ENCODE measurements around the gene TRIM27. TPM values are rescaled to one million over a fixed set of nuclear protein-coding genes. Genes with fewer than 3 reads are reported as not detected.
"Not testable (repeated sequence)": the region's sequence is repeated elsewhere in the genome, so short reads cannot be mapped to it uniquely, and the experiment has no call there.

The TRIM27 gene, protein sequence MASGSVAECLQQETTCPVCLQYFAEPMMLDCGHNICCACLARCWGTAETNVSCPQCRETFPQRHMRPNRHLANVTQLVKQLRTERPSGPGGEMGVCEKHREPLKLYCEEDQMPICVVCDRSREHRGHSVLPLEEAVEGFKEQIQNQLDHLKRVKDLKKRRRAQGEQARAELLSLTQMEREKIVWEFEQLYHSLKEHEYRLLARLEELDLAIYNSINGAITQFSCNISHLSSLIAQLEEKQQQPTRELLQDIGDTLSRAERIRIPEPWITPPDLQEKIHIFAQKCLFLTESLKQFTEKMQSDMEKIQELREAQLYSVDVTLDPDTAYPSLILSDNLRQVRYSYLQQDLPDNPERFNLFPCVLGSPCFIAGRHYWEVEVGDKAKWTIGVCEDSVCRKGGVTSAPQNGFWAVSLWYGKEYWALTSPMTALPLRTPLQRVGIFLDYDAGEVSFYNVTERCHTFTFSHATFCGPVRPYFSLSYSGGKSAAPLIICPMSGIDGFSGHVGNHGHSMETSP
- 64.1 and 64.7 TPM in 2 replicates for total RNA-seq

- intact Hi-C loops (cut with micrococcal nuclease): loop anchor here (1.0 to 5.0 kb wide), 9 partner anchors 17 to 1031 kb away; partner anchors contain the start of gene ZNF311
Measured at GRCh38 chr6:28923318-28924102, at the start of gene TRIM27. Gene TRIM27 (minus strand): TSS chr6:28923985. CDS start chr6:28923632, 353 bp downstream.

GRCh38 chr6:28970056-28970455 lies 46.3 kb upstream of the TRIM27 start:
- intact Hi-C loops (cut with micrococcal nuclease): not testable (repeated sequence)

- intact Hi-C loops (cut with micrococcal nuclease): no loop called here
Measured at GRCh38 chr6:28969129-28969528, 45.3 kb upstream of the TRIM27 start.

- intact Hi-C loops (cut with micrococcal nuclease): no loop called here
Measured at GRCh38 chr6:28968476-28968875, 44.7 kb upstream of the TRIM27 start.

GRCh38 chr6:28965706-28966105 lies 41.9 kb upstream of the TRIM27 start:
- intact Hi-C loops (cut with micrococcal nuclease): no loop called here

DNA sequence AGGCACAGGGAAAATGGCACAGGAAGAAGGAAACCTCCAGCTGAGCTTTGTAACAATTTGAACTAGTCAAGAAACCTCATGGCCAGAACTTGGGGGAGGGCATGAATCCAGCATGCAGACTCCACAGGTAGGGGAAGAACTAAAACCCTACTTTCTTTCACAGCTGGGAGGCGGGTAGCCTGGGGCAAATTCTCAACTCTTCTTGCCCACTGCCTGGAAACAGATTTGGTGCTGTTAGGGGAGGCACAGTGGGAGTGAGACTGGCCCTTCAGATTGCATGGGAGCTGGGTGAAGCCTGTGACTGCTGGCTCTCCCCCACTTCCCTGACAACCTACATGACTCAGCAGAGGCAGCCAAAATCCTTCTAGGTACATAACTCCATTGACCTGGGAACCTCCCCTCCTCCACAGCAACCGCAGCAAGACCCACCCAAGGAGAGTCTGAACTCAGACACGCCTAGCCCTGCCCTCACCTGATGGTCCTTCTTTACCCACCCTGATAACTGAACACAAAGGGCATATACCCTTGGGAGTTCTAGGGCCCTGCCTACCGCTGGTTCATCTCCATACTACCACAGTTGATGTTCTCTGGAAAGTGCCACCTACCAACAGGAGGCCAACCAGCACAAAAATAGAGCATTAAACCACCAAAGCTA lies 37.2 kb upstream of the TRIM27 start:
- intact Hi-C loops (cut with micrococcal nuclease): no loop called here

- intact Hi-C loops (cut with micrococcal nuclease): not testable (repeated sequence)
Measured at GRCh38 chr6:28958561-28959243, 34.9 kb upstream of the TRIM27 start.

- intact Hi-C loops (cut with micrococcal nuclease): not testable (repeated sequence)
Measured at GRCh38 chr6:28957795-28958314, 34.1 kb upstream of the TRIM27 start.

- intact Hi-C loops (cut with micrococcal nuclease): no loop called here
Measured at GRCh38 chr6:28956331-28956730, 32.5 kb upstream of the TRIM27 start.

GRCh38 chr6:28953585-28954258 lies 29.9 kb upstream of the TRIM27 start:
- intact Hi-C loops (cut with micrococcal nuclease): loop anchor here (1.0 kb wide), 3 partner anchors 12 to 63 kb away; no protein-coding TSS in a partner anchor

DNA sequence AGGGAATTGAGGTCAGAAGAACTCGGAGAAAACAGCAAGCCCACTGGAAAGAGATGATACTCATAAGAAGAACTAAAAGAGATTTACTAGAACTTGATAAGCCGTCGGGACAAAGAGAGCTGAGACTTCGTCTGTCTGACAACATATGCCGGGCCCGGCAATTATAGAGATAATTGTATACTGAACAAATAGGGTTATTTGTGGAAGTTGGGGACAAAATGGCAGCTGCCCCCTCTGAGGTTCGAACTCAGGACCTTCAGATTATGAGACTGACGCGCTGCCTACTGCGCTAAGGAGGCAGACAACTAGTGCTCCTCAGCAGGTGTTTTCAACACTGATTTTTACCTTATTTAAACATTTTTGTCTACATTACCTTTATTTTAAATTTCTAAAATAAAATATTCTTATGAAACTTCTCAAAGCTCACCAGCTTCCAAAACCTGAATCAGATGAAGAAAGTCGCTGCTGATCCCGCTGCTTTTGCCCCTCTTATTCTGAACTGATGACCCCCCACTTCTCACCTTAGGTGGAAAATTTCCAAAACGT lies 29.3 kb upstream of the TRIM27 start:
- intact Hi-C loops (cut with micrococcal nuclease): loop anchor here (1.0 kb wide), 3 partner anchors 12 to 63 kb away; no protein-coding TSS in a partner anchor

DNA sequence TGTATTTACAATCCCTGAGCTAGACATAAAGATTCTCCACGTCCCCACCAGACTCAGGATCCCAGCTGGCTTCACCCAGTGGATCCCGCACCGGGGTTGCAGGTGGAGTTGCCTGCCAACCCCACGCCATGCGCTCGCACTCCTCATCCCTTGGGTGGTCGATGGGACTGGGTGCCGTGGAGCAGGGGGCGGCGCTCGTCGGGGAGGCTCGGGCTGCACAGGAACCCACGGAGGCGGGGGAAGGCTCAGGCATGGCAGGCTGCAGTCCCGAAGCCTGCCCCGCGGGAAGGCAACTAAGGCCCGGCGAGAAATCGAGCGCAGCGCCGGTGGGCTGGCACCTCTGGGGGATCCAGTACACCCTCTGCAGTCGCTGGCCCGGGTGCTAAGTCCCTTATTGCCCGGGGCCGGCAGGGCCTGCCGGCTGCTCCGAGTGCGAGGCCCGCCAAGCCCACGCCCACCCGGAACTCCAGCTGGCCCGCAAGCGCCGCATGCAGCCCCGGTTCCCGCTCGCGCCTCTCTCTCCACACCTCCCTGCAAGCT lies 25.9 kb upstream of the TRIM27 start:
- intact Hi-C loops (cut with micrococcal nuclease): loop anchor here (10.0 kb wide), 3 partner anchors 265 to 1435 kb away; no protein-coding TSS in a partner anchor

DNA sequence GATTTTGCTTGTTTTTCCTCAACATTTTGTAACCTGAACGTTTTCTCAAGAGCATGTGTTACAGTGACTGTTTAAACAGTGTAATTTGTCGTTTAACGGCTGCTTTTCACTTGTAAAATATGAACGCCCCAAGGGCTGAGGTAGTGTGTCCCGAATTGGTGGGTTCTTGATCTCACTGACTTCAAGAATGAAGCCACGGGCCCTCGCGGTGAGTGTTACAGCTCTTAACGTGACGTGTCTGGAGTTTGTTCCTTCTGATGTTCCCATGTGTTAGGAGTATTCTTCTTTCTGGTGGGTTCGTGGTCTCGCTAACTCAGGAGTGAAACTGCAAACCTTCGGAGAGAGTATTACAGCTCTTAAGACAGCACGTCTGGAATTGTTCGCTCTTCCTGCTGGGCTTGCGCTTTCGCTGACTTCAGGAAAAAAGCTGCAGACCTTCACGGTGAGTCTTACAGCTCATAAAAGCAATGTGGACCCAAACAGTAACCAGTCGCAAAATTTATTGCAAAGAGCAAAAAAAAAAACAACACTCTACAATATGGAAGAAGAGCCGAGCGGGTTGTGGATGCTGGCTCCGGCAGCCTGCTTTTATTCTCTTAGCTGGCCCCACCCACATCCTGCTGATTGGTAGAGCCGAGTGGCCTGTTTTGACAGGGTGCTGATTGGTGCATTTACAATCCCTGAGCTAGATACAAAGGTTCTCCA lies 25.1 kb upstream of the TRIM27 start:
- intact Hi-C loops (cut with micrococcal nuclease): loop anchor here (10.0 kb wide), 3 partner anchors 264 to 1434 kb away; no protein-coding TSS in a partner anchor

DNA sequence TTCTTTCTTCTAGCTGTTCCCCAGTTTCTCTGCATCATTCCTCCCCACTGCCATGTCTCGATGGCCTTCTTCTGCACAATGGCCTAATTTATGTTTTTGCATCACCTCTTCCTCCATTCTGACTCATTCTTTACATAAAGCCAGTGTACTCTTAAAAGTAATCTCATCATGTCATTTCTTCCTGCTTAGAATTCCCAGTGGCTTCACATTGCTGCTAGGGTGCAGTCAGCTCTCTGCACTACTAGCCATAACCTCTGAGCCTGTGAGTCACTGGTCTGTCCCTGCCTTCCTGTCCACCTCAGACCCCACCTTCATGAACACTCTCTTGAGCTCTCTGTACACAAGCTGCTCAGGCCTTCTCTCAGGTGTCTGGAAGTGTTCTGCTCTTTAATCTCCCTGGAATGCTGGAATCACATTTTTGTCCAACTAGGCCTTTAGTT lies 24.1 kb upstream of the TRIM27 start:
- intact Hi-C loops (cut with micrococcal nuclease): loop anchor here (10.0 kb wide), 3 partner anchors 263 to 1433 kb away; no protein-coding TSS in a partner anchor

GRCh38 chr6:28947067-28947765 lies 23.4 kb upstream of the TRIM27 start:
- intact Hi-C loops (cut with micrococcal nuclease): loop anchor here (10.0 kb wide), 3 partner anchors 262 to 1432 kb away; no protein-coding TSS in a partner anchor

GRCh38 chr6:28945349-28945748 lies 21.6 kb upstream of the TRIM27 start:
- intact Hi-C loops (cut with micrococcal nuclease): loop anchor here (10.0 kb wide), 3 partner anchors 261 to 1431 kb away; no protein-coding TSS in a partner anchor

- intact Hi-C loops (cut with micrococcal nuclease): loop anchor here (5.0 to 10.0 kb wide), 9 partner anchors 260 to 1767 kb away; partner anchors contain the start of genes PPP1R11 and ZNF165
Measured at GRCh38 chr6:28944412-28944865, 20.7 kb upstream of the TRIM27 start.

Measured in T-helper 1 cell treated with Interleukin-12 subunit alpha and Interleukin-12 subunit beta and Interleukin-4 antibody, amounts not matched to agents 30 ng/mL and 1 ng/mL, for 36 hours (primary cell).